CD4-positive, alpha-beta T cell treated with Interleukin-17A for 4 hours (primary cell): ENCODE data around the gene ODAD3.
"Not testable (repeated sequence)": the region's sequence is repeated elsewhere in the genome, so short reads cannot be mapped to it uniquely, and the experiment has no call there.

Source experiments
- DNase-seq: peaks from one replicate; pipeline ENCODE4 v3.0.0-alpha.2; 2020; ENCODE audit warnings: mixed read lengths

Gene ODAD3

DNA sequence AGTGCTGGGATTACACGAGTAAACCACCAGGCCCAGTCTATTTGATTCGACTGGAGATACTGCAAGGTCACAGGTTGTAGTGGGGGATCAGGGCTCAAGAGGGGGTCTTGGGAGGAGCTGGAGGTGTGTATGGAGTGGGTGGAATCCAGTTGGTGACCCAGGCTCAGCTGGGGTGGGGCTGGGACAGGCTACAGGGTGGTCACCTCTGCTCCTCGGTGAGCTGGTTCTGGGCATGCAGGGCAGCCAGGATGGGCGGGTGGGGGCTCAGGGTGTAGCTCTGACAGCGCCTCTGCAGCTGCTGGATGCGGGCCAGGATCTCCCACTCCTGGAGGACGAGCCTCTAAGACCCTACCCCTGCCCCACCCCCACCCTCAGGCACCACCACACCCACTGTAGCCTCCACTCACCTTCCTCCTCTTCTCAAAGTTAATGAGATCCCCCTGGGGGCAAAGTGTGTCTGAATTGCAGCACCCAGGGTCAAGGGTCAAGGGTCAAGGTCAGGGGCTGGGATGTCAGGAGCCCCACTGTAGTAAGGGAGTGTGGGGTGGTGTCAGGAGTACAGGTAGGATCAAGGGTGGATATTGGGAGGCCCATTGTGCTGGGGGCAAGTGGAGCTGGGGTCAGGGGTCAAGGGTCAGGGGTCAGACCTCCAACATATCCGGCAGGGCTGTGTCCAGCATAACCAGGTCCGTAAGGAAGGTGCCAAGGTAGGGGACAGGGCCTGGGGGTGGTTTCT lies 32.9 kb downstream of the ODAD3 start:
- DNase-seq: no peak

DNA sequence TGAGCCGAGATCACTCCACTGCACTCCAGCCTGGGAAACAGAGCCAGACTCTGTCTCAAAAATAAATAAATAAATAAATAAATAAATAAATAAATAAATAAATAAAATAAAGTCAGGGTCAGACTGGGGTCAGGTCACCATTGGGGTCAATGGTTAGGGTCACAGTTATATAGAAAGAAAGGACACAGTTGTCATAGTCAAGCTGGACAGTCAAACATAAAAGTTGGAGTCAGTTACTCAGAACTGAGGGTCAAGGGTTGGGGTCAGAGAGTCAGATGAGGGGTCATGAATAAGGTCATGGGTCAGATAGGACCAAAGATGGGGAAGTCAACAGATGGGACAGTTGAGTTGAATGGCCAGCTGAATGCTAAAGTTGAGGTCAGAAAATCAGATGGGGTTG lies 34.1 kb downstream of the ODAD3 start:
- DNase-seq: no peak

DNA sequence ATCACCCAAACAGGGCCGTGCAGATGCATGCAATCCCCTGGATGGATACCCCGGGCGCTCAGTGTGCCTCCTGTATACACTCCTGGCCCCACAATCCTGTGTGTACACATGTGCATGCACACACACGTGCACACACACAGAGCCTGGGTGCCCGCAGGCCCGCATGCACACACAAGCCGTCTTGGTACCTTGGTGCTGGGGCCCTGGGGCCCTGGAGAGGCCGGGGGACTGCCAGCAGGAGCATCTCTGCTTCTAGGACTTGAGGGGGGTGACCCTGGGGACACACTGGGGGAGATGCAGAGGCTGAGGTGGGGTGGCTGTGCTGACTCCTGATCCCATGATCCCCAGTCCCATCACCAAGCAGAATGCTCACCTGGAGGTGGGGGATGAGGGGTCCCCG lies 35.3 kb downstream of the ODAD3 start:
- DNase-seq: no peak

DNA sequence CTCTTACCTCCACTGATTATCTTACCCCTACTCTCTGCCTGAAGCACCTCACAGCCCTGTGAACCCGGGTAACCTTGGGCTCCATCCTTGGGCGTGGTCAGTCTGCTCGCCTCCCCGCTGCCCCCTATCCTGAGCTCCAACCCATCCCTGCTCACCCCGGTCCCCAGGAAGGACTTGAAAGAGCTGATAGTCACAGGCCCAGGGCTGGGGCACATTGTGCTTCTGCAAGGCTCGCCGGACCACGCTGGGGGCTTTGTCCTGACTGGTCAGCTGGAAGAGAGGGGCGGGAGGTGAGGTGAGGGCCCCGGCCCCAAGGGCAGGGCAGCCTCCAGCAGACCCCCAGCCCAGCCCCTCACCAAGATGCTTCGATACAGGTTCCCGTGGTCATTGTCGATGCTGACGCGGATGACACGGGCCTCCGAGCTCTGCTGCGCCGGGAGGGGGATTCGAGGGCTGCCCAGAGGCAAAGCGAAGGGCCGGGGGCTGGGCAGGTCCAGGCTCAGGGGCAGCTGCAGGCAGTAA lies 37.8 kb downstream of the ODAD3 start:
- no peak for DNase-seq

DNA sequence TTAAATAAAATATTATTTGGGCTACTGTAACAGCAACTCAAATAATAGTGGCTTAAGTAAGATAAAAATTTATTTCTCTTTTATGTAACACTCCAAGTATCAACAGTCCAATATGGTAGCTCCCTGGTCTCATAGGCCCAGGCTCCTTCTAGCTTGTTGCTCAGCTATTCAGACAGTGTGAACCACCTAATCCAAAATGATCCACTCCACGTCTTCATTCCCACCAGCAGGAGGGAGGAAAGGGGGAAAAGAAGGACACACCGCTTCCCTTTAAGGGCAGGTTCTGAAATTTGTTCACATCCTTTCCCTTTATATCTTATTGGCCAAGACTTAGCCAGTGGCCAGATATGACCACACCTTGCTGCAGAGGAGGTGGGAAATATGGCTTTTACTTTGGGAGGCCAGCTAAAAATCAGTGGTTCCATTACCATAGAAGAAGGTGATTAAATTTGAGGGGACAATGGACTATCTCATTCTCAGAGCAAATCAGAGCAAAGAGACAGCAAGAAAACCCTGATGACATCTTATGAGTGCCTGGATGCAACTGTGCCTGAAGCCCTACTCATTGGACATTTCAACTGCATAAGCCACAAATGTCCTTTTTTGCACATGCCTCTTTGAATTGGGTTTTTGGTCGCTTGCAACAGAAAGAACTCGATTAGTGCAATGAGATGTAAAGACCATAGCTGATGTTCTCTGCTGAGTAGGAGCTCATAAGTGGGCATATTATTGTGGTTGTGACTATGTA lies 43.8 kb downstream of the ODAD3 start:
- DNase-seq: no peak

DNA sequence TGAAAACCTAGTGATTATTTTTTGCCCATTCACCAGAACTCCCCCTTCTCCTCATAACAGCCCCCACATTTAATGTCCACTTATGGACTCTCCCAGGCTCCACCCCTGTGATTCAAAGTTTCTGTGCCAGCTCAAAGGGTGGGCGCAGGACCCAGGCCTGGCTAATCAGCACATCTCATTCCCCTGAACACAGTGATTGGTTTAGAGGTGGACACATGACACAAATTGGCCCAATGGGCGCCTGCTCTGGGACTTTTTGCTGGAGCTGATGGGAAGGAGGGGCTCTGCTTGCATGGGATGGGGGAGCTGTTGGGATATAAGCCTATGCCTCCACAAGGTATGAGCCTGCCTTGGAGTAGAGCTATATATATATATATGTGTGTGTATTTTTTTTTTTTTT lies 44.6 kb downstream of the ODAD3 start:
- DNase-seq: no peak

DNA sequence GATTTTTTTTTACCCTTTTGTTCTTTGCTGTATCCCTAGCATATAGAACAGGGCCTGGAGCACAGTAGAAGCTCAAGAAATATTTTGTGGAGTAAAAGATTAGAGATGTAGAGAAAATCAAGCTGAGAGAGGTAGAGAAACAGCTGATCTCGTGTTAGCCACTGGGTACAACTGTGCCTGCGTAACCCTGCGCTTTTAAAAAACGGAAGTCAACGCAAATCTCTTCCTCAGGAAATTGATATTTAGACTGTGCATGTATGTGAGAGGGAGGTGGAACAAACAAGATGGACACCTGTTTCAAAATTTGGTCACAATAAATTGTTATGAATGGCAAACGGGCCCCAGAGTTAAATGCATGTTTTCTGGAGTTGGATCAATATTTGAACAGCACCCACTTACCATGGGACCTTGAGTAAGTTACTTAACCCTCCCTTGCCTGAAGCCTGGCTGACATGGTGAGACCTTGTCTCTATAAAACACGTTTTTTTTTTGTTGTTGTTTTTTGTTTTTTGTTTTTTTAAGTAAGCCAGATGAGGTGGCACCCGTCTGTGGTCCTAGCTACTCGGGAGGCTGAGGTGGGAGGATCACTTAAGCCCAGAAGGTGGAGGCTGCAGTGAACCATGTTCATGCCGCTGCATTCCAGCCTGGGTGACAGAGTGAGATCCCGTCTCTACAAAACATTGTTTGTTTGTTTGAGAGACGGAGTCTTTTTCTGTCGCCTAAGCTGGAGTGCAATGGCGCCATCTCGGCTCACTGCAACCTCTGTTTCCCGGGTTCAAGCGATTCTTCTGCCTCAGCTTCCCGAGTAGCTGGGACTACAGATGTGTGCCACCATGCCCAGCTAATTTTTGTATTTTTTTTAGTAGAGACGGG lies 47.5 kb downstream of the ODAD3 start:
- no peak for DNase-seq

DNA sequence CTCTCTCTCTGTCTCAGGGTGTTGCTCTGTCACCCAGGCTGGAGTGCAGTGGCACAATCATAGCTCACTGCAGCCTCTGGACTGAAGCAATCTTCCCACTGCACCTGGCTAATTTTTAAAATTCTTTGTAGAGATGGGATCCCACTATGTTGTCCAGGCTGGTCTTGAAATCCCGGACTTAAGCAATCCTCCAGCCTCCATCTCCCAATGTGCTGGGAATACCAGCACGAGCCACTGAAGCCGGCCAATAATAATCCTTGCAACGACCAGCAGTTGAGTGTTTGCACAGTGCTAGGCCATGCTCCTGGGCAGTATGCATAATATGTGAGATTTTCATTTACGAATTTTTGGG lies 50.2 kb downstream of the ODAD3 start:
- DNase-seq: no peak

DNA sequence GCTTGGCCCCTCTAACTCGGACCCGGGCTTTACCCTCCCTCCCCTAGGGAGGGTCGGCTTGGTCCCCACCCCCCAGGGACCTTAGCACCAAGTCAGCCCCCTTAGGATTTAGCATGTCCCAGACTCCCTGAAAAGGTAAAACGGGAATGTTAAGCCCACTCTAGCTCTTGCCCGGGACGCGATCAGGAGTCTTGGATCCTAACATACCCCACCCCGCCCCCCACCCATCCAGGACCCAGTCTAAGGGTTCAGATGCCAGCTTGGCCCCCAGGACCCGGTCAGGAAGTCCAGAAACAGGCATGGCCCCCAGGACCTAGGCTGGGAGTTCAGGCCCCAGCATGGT lies 51.2 kb downstream of the ODAD3 start:
- no peak for DNase-seq

DNA sequence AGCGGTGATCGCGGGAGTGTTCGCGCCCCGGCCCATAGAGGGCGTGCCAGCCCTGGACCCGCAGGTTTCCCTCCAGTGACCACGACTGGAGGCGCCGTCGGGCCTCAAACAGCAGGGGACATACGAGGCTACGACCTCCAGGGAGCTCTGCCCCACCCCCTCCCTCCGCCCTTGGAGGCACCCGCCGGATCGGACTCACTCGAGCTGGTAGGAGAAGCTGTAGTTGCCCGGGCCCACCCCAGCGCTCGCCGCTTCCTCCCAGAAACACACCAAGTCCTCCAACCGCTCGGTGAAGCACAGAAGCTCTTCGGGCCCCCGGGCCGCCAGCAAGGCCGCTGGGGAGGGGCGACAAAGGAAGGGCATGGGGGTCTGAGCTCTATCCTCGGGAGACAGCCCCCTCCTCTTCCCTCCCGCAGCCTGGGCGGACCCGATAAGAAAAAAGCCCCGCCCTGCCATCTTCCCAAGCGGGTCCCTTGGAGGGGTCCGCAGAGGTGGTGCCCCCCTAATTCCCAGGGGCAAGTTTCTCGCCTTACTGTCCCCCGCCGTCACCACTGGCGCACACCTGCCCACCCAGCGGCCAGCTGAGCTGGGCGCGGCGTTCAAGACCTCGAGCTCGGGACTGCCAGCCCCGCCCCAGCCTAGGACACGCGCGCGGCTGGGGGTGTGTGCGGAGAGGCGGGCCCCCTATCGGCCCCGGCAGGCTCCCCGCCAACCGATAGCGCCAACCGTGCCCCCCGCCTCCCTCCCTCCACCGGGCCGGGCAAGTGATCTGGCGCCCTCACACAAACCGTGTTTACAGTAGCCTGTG lies 51.8 kb downstream of the ODAD3 start:
- peak; percentile 48 for DNase-seq

DNA sequence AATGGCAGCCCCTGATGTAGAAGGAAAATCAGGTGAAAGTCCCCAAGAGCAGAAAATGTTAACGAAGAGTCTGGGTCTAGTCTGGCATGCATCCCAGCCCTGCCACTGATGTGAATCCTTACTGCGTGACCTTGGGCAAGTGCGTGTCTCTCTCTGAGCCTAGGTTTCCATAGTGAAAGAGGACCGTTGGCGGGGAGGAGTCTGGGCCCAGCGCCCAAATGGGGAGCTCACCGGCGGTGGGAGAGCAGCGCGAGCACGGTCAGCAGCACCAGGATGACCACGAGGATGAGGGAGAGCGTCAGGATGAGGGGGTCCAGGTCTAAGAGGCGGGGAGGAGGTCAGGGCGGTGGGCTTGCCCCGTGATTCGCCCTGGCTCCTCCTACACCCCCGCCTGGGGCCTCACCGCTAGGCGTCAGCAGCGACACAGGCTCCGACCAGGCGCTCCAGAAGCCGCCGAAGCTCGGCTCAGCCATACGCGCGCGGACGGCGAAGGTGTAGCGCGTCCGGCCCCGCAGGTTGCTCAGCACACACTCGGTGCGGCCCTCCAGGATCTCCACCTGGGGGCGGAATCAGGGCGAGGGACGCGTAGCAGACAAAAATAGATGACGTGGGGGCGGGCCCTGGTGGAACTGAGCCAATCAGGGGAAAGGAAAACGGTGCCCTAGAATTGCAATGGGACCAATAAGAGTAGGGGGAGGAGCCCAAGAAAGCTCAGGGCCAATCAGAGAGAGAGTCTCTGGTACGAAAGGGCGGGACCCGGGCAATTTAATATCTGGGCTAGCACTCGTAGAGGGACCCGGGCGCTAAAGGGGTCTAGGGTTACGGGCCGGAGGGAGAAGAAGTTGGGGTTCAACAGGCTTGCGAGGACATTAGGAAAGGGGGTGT lies 54.0 kb downstream of the ODAD3 start:
- peak; percentile 98 for DNase-seq

DNA sequence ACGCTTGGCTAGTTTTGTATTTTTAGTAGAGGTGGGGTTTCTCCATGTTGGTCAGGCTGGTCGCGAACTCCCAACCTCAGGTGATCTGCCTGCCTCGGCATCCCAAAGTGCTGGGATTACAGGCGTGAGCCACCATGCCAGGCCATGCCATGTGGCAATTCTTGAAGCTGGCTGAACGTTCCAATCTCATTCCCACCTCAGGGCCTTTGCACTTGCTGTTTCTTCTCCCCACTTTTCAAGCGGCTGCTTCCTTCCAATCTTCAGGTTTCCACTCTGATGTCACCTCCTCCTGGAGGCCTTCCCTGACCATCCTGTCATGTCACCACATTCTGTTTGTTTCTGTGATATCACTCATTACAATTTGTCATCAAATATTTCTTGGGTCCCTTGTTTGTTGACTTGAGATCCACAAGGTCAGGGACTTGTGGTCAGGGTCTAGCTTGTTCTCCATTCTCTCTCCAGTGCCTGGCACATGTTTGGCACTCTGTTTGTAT lies 55.0 kb downstream of the ODAD3 start:
- DNase-seq: no peak

DNA sequence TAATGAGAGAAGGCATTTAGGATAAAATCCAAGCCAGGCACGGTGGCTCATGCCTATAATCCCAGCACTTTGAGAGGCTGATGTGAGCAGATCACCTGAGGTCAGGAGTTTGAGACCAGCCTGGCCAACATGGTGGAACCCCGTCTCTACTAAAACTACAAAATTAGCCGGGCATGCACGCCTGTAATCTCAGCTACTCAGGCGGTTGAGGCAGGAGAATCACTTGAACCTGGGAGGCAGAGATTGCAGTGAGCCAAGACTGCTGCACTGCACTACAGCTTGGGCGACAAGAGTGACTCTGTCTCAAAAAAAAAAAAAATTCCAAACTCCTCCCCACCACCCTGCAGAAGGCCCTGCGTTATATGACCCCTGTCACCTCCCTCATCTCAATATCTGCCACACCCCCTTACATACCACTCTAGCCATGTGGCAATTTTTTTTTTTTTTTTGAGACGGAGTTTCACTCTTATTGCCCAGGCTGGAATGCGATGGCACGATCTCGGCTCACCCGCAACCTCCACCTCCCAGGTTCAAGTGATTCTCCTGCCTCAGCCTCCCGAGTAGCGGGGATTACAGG lies 55.6 kb downstream of the ODAD3 start:
- not testable (repeated sequence) for DNase-seq

DNA sequence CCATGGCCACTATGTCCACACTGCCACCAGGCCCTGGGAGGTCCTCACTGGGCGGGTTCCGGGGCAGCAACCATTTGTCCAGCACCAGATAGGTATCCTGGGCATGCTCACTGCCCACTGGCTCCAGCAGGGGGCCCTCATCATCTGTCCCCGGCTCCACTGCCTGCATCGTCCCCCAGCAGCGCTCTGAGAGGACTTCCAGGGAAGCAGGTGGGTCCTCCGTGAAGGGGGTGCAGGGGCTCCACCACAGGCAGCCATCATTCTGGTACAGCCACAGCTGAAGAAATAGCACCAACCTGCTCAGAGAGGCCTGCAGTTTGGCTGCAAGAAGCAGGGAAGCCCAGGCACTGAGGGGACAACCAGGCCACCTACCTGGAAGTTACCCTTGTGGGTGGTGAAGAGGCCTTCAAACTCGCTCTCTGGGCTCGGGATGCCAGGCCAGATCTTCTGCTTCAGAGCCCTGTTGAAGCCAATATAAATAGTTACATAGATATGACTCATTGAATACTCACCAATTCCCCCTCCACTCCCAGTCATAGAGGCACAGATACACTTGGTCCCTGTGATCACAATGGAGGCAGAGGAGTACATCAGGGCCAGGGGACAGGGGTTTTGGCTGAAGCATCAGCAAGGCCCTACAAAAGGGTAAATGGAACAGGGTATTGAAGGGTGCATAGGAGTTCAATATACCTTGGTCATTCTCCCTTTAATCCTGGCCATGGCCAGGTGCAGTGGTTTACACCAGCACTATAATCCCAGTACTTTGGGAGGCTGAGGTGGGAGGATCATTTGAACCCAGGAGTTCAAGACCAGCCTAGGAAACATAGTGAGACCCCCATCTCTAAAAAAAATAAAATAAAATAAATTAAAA lies 56.4 kb downstream of the ODAD3 start:
- peak; percentile 23 for DNase-seq

DNA sequence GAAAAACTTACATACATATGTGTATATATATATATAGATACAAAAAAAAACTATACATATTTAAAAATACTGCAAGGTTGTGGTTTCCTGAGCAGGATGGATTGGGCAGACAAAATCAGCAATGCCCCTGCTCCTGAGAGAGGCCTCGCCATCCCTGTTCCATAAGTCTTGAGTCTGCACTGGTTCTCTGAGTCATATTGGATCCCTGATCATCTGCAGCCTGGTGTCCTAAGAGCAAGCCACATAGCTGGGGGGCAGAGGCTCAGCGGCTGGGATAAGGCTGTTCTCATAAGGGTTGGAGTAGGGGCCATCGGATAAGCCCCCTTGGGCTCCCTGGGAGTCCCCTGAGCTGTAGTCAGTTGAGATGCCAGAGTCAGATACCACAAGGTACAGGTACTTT lies 57.2 kb downstream of the ODAD3 start:
- DNase-seq: no peak

DNA sequence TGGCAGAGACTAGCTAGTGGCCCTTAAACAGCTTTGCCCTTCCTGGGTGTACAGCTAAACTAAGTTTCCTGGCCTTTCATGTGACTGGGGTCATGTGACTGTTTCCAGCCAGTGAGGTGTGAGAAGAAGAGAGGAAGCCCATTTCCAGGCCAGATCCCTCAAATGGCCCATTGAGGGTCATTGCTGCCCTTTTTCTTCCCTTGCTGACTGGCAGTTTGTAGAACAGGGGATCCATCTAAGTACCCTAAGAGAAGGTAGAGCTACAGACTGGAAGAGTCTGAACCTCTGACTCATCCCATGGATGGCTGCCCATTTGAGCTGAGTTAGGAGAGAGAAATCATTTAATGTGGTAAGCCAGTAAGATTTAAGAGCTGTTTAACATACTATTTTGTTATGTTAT lies 57.7 kb downstream of the ODAD3 start:
- peak; percentile 50 for DNase-seq

DNA sequence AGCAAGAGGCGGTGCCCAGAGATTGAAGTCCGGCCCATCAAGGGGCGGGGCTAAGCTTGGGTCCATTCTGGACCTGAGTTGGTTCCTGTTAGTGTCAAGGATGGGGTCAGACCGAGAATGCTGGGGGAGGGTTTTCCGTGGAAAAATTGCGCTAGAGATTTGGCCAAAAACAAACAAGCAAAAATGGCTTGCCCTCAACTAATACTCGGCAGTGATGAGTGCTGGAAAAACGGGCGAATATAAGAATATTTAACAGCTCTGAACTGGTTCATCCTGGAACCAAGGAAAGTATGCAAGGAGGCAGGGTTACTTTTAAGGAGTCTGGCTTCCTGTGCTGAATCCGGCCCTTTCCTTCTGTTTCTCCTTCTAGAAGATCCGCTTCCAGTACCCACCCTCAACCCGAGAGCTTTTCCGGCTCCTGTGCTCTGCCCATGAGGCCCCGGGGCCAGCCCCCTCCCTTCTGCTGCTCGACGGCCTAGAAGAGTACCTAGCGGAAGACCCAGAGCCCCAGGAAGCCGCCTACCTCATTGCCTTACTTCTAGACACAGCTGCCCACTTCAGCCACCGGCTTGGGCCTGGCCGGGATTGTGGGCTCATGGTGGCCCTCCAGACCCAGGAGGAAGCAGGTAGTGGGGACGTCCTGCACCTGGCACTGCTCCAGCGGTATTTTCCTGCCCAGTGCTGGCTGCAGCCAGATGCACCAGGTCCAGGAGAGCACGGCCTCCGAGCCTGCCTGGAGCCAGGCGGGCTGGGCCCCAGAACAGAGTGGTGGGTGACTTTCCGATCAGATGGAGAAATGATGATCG lies 59.6 kb downstream of the ODAD3 start:
- peak; percentile 83 for DNase-seq

DNA sequence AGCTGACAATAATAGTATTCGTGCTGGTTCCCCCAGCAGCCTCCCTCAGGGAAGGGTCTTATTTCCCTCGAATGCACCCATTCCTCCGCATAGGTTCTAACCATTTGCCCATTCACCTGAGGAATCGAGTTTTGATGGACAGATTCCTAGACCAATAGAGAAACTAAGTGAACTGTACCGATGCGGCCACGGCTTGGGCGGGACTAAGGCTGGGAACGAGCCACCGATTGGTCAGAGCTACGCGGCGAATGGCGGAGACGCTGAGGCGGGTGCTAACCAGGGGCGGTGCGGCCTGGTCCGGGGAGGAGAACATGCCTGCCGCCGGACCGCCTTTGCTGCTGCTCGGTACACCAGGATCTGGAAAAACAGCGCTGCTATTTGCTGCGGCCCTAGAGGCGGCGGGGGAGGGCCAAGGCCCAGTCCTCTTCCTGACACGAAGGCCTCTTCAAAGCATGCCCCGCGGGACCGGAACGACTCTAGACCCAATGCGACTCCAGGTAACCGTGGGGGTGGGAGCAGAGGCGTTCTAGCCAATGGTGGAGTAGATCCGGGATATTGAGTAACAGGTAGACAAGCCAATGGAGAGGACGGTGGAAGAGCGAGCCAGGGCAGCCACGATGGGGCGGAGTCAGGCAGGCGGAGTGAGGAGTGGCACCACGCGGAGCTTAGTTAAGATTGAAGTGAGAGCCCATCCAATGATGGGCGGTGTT lies 60.3 kb downstream of the ODAD3 start, which contains the start of gene SWSAP1:
SWSAP1 (plus strand) TSS at position 234 of the 710 bp plus-strand sequence; CDS start at position 249, 15 bp downstream.
- DNase-seq: peak; percentile 97
